H1 (cell line): ENCODE data around the gene SMAD7.

ENCODE experiments used
- EP300 ChIP-seq, 2 experiments: IDR thresholded peaks; 1 replicate in 1 of 2; 2 replicates in 1 of 2; pipeline ENCODE4 v1.6.1; 2011 to 2012; ENCODE audit warnings: low read depth in 2 of 2, low read length in 2 of 2, mild to moderate bottlenecking in 2 of 2, borderline replicate concordance in 1 of 2, inconsistent platforms in 1 of 2, moderate library complexity in 1 of 2
- EZH2 ChIP-seq: fragments of 200-600 bp; sonication (generic); IDR thresholded peaks from 2 replicates; pipeline ENCODE4 v1.7.1; 2012; ENCODE audit warnings: low read depth, mild to moderate bottlenecking, moderate library complexity, low read length, inconsistent platforms; ENCODE audit not compliant: severe bottlenecking
- HDAC6 ChIP-seq: IDR thresholded peaks from one replicate; pipeline ENCODE4 v1.7.1; 2012; ENCODE audit warnings: low read depth, mild to moderate bottlenecking, inconsistent platforms, low read length, moderate library complexity
- SIN3A ChIP-seq, 2 experiments: IDR thresholded peaks in 1 of 2; conservative IDR thresholded peaks in 1 of 2; 2 replicates each; pipeline ENCODE4 v1.6.1; 2011 to 2012; ENCODE audit warnings: low read length in 2 of 2, improper control_type of control experiment in 1 of 2, low read depth in 1 of 2, mild to moderate bottlenecking in 1 of 2
- SP2 ChIP-seq: IDR thresholded peaks from 2 replicates; pipeline ENCODE4 v1.6.1; 2012; ENCODE audit warnings: mild to moderate bottlenecking, low read length, inconsistent platforms
- TF ChIP-seq, protein P1 (sequence below), 3 experiments: IDR thresholded peaks; 1 replicate in 2 of 3; 2 replicates in 1 of 3; pipeline versions ENCODE4 v1.5.1 to v1.6.1; 2011; ENCODE audit warnings: low read length in 3 of 3, mild to moderate bottlenecking in 3 of 3, inconsistent platforms in 2 of 3, low read depth in 1 of 3, moderate library complexity in 1 of 3; ENCODE audit not compliant: insufficient read depth in 1 of 3; ENCODE audit errors: control extremely low read depth in 1 of 3

DNA sequence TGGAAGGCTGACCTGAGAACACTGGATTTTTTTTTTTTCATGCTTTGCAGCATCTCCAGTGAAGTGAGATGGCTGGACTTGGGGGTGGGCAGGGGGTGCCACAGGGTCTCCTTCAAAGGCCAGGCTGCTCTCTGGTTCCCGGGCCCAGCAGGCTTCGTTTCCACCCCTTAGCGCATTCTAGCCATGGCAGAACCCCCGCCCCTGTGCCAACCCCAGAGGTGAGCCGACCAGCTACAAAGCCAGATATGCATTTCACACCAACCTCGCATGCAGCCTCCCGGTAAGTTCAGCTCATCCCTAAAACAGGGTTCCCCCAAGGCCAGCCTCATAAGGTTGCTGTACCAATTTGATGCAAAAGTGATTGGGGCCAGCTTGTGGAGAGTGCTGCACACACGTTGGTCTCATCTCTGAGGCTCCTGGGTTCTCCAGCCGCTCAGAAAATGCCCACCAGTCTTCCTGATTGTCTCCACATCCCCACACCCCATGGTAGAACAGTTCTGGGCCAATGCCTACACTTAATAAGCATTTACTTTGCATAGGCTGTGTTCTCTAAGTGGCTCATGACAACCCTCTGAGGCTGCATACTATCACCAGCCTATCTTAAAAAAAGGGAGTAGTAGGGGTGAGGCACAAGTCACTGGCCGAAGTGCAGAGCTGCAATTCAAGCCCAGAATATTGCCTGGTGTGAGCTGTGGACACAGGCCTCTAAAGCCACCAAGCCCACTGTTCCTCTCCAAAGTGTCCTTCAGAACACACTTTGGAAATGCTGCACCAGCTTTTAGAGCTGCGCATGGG, 23.3 kb downstream of the SMAD7 start:
- no peak for TF ChIP-seq SP2
- no peak for TF ChIP-seq HDAC6
- TF ChIP-seq, protein P1, sequence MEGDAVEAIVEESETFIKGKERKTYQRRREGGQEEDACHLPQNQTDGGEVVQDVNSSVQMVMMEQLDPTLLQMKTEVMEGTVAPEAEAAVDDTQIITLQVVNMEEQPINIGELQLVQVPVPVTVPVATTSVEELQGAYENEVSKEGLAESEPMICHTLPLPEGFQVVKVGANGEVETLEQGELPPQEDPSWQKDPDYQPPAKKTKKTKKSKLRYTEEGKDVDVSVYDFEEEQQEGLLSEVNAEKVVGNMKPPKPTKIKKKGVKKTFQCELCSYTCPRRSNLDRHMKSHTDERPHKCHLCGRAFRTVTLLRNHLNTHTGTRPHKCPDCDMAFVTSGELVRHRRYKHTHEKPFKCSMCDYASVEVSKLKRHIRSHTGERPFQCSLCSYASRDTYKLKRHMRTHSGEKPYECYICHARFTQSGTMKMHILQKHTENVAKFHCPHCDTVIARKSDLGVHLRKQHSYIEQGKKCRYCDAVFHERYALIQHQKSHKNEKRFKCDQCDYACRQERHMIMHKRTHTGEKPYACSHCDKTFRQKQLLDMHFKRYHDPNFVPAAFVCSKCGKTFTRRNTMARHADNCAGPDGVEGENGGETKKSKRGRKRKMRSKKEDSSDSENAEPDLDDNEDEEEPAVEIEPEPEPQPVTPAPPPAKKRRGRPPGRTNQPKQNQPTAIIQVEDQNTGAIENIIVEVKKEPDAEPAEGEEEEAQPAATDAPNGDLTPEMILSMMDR (IDR thresholded peaks at IDR 0.05; ENCODE audit: control extremely low read depth in 1 of 3, insufficient read depth in 1 of 3, low read depth in 1 of 3, low read length in 3 of 3) = no peak
- TF ChIP-seq EP300 (IDR thresholded peaks at IDR 0.05; ENCODE audit: borderline replicate concordance in 1 of 2, low read depth in 2 of 2, low read length in 2 of 2) = no peak
- TF ChIP-seq EZH2 = no peak
- no peak for TF ChIP-seq SIN3A (conservative IDR thresholded peaks at IDR 0.05 in 1 of 2, IDR thresholded peaks at IDR 0.05 in 1 of 2; ENCODE audit: low read depth in 1 of 2, low read length in 2 of 2)
